Measurements from ENCODE around the gene SYNM. TPM values are rescaled to one million over a fixed set of nuclear protein-coding genes. Genes with fewer than 3 reads are reported as not detected.
A peak's percentile ranks its signal among the peaks of the same experiment; 100 is the strongest.
"Not testable (repeated sequence)": the region's sequence is repeated elsewhere in the genome, so short reads cannot be mapped to it uniquely, and the experiment has no call there.

The SYNM gene
- total and polyA plus RNA-seq, 8 donors, result 4.0 to 469 (median 146) TPM

DNA sequence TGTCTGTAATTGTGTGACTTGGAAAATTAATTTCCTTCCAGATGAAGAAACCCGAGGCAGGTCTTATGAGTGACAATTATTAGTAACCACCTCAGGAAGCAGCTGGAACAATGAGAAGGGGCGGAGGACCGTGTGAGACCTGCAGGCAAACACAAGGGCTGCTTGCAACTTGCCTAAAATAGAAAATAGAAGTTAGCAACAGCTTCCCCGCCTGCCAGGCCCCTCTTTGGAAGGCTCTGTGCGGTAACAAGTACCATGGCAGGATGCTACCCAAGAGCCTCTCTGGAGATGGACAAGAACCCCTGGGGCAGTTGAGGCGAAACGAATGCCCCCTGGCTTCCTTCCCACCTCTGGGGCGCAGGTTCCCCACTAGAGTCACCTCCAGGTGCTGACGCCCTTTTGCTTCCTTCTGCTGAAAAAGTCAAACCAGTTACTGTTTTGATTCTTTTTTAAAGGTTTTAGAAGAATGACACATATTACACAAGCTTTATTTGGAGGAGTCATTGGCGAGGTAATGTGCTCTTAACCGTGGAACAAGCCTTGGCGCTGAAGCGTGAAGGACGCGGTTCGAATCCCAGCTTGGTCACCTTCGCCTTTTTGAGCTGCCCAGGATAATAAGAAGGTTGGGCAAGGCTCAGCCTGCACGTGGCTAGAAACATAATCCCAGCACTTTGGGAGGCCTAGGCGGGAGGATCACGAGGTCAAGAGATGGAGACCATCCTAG is 47.0 kb upstream of the SYNM start:
- no peak for TF ChIP-seq POLR2AphosphoS5 (IDR thresholded peaks at IDR 0.05)
- no peak for TF ChIP-seq POLR2A (IDR thresholded peaks at IDR 0.05)
- TF ChIP-seq EP300 (IDR thresholded peaks at IDR 0.05), result no peak
- DNase-seq, result peak in 1 of 2 donors; percentile 49
- peaks cover 7 to 18% (median 14%) of the 10 kb centered on the region in 4 donors for H3K4me1 ChIP-seq
- intact Hi-C loops (cut with DNase I; ENCODE audit: low total_unique reads), result no loop called here
- H3K27me3 ChIP-seq, result peaks cover 0 to 18% (median 13%) of the 10 kb centered on the region in 3 donors
- 65 to 79% (median 72%) methylated on average over 19 to 20 of the region's 20 CpGs for WGBS, 5 donors
- H3K9me3 ChIP-seq, result no peaks in the 10 kb centered on the region
- H3K4me3 ChIP-seq, result peak overlapping the region in 2 of 4 donors; percentile 49 to 59
- H3K36me3 ChIP-seq, result no peaks in the 10 kb centered on the region
- peak overlapping the region in 4 of 5 donors; percentile 55 to 93 (median 71) for H3K27ac ChIP-seq

DNA sequence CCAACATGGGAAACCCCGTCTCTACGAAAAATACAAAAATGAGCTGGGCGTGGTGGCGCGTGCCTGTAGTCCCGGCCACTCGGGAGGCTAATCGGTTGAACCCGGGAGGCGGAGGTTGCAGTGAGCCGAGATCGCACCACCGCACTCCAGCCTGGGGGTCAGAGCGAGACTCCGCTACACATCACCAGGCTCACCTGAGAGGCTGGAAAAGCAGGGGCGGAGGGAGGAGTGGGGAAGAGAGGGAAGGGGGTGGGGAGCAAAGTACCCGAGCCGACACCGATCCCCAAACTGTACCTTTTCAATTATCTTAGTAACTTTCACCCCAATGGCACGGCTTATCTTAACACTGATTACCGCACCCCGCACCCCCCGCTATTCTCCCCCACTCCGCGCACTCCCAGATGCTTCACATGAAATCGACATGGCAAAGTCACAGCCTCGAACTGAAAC is 46.4 kb upstream of the SYNM start:
- peak overlapping the region in 4 of 5 donors; percentile 55 to 93 (median 71) for H3K27ac ChIP-seq
- H3K27me3 ChIP-seq, result peaks cover 0 to 18% (median 13%) of the 10 kb centered on the region in 3 donors
- WGBS, 5 donors, result 39 to 52% (median 43%) methylated on average over 26 to 27 of the region's 27 CpGs
- H3K4me1 ChIP-seq, result peaks cover 7 to 18% (median 14%) of the 10 kb centered on the region in 4 donors
- no peak for DNase-seq
- H3K36me3 ChIP-seq, result no peaks in the 10 kb centered on the region
- TF ChIP-seq EP300 (IDR thresholded peaks at IDR 0.05) (no peak), POLR2AphosphoS5 (IDR thresholded peaks at IDR 0.05) (no peak), POLR2A (IDR thresholded peaks at IDR 0.05) (no peak)
- TF ChIP-seq, protein P1, sequence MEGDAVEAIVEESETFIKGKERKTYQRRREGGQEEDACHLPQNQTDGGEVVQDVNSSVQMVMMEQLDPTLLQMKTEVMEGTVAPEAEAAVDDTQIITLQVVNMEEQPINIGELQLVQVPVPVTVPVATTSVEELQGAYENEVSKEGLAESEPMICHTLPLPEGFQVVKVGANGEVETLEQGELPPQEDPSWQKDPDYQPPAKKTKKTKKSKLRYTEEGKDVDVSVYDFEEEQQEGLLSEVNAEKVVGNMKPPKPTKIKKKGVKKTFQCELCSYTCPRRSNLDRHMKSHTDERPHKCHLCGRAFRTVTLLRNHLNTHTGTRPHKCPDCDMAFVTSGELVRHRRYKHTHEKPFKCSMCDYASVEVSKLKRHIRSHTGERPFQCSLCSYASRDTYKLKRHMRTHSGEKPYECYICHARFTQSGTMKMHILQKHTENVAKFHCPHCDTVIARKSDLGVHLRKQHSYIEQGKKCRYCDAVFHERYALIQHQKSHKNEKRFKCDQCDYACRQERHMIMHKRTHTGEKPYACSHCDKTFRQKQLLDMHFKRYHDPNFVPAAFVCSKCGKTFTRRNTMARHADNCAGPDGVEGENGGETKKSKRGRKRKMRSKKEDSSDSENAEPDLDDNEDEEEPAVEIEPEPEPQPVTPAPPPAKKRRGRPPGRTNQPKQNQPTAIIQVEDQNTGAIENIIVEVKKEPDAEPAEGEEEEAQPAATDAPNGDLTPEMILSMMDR (IDR thresholded peaks at IDR 0.05), result no peak
- intact Hi-C loops (cut with DNase I; ENCODE audit: low total_unique reads), result no loop called here
- peak overlapping the region; percentile 49 to 66 (median 61) for H3K4me3 ChIP-seq
- H3K9me3 ChIP-seq, result no peaks in the 10 kb centered on the region

DNA sequence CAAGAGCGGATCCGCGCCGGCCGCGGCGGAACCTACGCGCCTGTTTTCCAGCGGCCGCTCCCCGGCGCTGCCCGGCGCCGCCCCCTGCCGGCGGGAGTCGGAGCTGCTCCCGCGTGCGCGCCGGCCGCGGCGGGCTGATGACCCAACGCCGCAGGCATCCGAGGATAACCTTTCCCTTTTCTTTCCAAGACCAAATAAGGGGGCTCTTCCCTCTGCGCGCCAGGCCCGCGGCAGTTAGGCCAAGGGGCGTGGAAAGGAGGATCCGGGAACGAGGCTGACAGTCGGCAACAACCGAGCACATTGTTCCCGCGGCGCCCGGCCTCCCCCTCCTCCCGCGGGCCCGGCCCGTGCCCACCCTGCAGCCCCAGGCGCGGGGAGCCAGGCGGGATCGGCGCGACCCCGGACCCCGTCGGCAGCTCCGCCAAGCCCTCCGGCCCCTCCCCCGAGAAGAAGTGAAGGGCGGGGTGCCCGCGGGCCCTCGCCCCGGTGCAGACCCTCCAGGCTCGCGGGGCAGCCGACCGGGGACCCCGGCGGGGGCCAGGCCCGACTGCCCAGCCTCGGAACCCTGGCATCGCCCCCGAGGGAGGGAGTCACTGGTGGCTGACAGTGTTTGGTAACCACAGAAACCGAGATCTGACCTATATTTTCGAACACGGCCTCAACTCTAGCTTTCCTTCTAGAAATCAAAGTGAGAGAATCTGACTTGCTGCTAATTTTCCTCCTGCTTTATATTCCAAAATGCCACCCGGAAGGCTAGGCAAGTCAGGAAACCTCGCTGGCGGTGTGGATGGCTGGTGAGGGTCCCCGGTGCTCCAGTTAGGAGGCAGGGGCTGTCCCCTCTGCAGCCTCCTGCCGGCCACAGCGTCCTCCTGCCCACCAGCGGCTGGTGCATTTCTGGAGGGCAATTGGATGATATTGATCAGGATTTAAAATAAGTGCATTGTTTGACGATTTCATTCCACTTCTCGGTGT is 45.6 kb upstream of the SYNM start:
- Histone ChIP-seq H3K27ac (peak overlapping the region; percentile 38 to 93 (median 76)), H3K36me3 (no peaks in the 10 kb centered on the region), H3K27me3 (peaks cover 0 to 18% (median 13%) of the 10 kb centered on the region in 3 donors), H3K4me3 (peak overlapping the region; percentile 49 to 66 (median 61)), H3K4me1 (peaks cover 7 to 18% (median 14%) of the 10 kb centered on the region in 4 donors), H3K9me3 (no peaks in the 10 kb centered on the region)
- intact Hi-C loops (cut with DNase I; ENCODE audit: low total_unique reads), result no loop called here
- TF ChIP-seq, protein P1 (IDR thresholded peaks at IDR 0.05), result peak in 4 of 7 experiments; percentile 20 to 92 (median 77)
- no peak for TF ChIP-seq POLR2A (IDR thresholded peaks at IDR 0.05)
- no peak for TF ChIP-seq EP300 (IDR thresholded peaks at IDR 0.05)
- peak in 2 of 3 donors; percentile 70 to 80 for TF ChIP-seq POLR2AphosphoS5 (IDR thresholded peaks at IDR 0.05)
- peak; percentile 67 to 93 for DNase-seq
- whole genome bisulfite sequencing, 5 donors, result 5 to 9% (median 8%) methylated on average over 56 to 84 of the region's 86 CpGs

DNA sequence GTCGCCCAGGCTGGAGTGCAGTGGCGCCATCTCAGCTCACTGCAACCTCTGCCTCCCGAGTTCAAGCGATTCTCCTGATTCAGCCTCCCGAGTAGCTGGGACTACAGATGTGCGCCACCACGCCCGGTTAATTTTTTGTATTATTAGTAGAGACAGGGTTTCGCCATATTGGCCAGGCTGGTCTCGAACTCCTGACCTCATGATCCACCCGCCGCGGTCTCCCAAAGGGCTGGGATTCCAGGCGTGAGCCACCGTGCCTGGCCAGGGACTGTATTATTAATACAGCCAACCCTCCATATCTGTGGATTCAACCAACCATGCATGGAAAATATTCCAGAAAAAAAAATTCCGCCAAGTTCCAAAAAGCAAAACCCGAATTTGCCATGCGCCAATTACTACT is 44.7 kb upstream of the SYNM start:
- 95 to 98% (median 97%) methylated on average over 18 of the region's 18 CpGs for WGBS, 5 donors
- peaks cover 0 to 18% (median 13%) of the 10 kb centered on the region in 3 donors for H3K27me3 ChIP-seq
- H3K27ac ChIP-seq, result peak overlapping the region in 1 of 5 donors; percentile 93
- H3K4me3 ChIP-seq, H3K9me3 ChIP-seq, DNase-seq, H3K36me3 ChIP-seq: not testable (repeated sequence)
- intact Hi-C loops (cut with DNase I; ENCODE audit: low total_unique reads), result loop anchor here (10.0 kb wide), 1 partner anchor 545 kb away; no protein-coding TSS in a partner anchor
- peaks cover 7 to 18% (median 14%) of the 10 kb centered on the region in 4 donors for H3K4me1 ChIP-seq

DNA sequence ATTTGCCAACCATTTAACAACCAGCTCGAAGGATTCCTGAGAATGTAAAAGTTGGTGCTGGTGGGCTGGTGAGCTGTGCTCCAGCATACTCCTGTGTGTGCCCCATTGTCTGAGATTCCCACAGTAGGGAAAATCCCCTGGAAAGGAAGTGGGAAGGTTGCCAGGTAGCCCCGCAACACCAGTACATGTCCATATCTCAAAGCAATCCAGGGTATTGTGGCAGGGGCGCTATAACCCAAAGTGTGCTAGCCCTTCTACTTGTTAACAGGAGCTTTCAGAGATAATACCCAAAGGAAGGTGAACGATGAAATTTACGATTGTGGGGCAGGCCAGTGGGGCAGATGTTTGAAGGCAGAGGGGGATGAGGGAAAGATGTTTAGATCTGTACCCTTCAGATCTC is 42.7 kb upstream of the SYNM start:
- intact Hi-C loops (cut with DNase I; ENCODE audit: low total_unique reads), result loop anchor here (10.0 kb wide), 1 partner anchor 547 kb away; no protein-coding TSS in a partner anchor
- peaks cover 7 to 18% (median 14%) of the 10 kb centered on the region in 4 donors for H3K4me1 ChIP-seq
- TF ChIP-seq POLR2AphosphoS5 (IDR thresholded peaks at IDR 0.05) (no peak), EP300 (IDR thresholded peaks at IDR 0.05) (no peak), POLR2A (IDR thresholded peaks at IDR 0.05) (no peak)
- TF ChIP-seq, protein P1 (IDR thresholded peaks at IDR 0.05), result no peak
- no peak for DNase-seq
- no peak overlapping the region for H3K4me3 ChIP-seq
- H3K27ac ChIP-seq, result no peak overlapping the region
- H3K27me3 ChIP-seq, result peaks cover 0 to 18% (median 13%) of the 10 kb centered on the region in 3 donors
- H3K36me3 ChIP-seq, result no peaks in the 10 kb centered on the region
- 61 to 74% (median 66%) methylated on average over 5 of the region's 5 CpGs for WGBS, 5 donors
- no peaks in the 10 kb centered on the region for H3K9me3 ChIP-seq
